ENCODE data around the gene C1QTNF1. TPM values are rescaled to one million over a fixed set of nuclear protein-coding genes. Genes with fewer than 3 reads are reported as not detected.

C1QTNF1 gene
- total RNA-seq, 1 donor = 42.1 TPM

DNA sequence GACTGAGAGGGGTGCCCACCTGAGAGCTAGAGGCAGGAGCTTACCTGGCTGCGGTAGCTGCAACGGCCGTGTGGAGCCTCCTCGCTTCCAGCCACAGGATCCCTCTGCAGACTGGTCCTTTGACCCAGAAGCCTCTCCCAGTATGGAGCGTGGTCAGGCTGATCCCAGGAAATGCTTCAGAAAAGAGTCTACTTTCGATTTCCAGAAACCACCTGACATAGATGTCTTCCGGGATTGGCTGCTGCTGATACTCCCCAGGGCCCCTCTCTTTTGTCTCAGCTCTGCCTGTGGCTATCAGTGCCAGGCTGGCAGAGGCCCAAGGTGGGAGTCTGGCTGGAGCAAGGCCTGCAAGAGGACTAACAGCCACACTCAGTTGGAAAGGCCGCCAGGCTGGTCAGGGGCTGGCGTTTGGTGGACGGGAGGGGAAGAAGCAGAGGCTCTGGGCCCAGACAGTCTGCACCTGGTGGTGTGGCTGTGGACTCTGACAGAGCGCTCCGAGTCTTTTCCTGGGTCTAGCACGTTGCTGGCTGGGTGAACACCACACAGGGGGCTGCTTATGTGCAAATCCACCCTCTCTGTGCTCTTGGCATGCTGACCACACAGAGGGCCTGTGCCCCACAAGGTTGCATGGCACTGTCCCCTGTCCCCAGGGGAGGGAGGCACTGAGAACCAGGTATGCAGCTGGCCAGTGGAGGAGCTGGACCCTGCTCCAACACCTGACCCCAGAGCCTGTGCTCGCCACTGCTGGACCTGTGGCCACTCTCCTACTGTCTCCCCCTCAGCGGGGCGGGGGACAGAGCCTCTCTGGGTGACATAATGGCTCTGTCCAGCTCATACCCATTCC is 44.0 kb upstream of the C1QTNF1 start, which contains the start of gene LGALS3BP:
LGALS3BP (minus strand) TSS at position 144 of the 844 bp plus-strand sequence. CDS start 2,732 bp downstream, outside the sequence.
- DNase-seq (ENCODE audit: low read depth) = peak; percentile 83
- TF ChIP-seq, protein P1, sequence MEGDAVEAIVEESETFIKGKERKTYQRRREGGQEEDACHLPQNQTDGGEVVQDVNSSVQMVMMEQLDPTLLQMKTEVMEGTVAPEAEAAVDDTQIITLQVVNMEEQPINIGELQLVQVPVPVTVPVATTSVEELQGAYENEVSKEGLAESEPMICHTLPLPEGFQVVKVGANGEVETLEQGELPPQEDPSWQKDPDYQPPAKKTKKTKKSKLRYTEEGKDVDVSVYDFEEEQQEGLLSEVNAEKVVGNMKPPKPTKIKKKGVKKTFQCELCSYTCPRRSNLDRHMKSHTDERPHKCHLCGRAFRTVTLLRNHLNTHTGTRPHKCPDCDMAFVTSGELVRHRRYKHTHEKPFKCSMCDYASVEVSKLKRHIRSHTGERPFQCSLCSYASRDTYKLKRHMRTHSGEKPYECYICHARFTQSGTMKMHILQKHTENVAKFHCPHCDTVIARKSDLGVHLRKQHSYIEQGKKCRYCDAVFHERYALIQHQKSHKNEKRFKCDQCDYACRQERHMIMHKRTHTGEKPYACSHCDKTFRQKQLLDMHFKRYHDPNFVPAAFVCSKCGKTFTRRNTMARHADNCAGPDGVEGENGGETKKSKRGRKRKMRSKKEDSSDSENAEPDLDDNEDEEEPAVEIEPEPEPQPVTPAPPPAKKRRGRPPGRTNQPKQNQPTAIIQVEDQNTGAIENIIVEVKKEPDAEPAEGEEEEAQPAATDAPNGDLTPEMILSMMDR (IDR thresholded peaks at IDR 0.05; ENCODE audit: insufficient read depth, low read length) = no peak
- H3K4me3 ChIP-seq (ENCODE audit: low read depth, low read length) = peak within 1 kb of the TSS; percentile 64

DNA sequence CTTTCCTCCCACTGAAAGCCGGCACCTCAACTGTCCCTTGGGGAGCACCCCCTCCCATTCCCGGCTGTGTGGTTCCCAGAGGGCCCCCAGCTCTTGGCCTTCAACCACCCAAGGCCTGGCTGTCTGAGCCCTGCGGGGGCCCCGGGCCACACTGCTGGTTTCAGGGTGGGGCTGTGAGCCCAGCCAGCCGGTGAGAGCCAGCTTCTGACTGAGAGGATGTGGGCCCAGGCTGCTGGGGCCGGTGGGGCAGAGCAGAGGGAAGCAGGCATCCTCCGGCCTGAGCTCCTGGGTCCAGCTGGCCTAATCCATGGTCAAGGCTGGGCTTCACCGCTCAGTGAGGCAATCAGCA is 43.4 kb upstream of the C1QTNF1 start:
- DNase-seq (ENCODE audit: low read depth) = no peak
- TF ChIP-seq, protein P1 (IDR thresholded peaks at IDR 0.05; ENCODE audit: insufficient read depth, low read length) = no peak
- H3K4me3 ChIP-seq (ENCODE audit: low read depth, low read length) = no peak overlapping the region

DNA sequence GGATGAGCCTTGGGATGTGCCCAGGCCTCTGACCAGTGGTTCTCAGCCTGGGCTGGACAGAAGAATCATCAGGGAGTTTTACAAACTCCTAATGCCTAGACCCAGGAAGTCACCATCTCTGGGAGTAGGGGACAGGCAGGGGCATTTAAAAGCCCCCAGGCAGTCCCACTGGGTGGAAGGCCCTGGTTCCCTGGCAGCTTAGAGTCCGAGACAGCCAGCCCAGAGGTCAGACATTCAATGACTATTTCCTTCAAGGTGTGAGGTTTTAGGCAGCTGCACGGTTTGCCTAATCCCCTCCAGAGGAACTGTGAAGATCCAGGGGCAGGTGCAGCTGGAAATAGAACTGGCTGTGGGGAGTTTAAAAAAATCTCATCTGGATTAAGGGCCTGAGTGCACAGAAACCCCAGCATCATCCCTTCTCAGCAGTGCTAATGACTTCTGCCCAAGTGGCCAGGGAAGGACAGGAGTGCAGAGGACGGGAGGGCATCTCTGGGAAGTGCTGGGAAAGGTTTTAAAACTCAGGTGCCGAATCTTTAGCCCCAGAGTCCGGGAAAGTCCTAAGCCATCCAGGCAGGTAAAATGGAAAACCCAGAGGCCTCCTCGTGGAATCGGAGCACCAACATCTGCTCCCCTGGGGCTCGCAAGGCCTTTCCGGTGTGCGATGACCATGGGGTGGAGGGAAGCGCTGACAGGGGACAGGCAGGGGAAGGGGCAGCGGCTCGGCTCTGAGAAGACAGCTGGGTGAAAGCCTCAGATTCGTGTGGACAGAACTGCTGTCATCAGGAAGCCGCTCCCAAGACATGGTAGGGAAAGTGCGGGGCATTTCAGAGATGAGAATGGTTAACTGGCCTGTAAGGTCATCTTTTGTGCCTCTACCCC is 42.7 kb upstream of the C1QTNF1 start:
- TF ChIP-seq, protein P1 (IDR thresholded peaks at IDR 0.05; ENCODE audit: insufficient read depth, low read length) = no peak
- DNase-seq (ENCODE audit: low read depth) = no peak
- H3K4me3 ChIP-seq (ENCODE audit: low read depth, low read length) = no peak overlapping the region

DNA sequence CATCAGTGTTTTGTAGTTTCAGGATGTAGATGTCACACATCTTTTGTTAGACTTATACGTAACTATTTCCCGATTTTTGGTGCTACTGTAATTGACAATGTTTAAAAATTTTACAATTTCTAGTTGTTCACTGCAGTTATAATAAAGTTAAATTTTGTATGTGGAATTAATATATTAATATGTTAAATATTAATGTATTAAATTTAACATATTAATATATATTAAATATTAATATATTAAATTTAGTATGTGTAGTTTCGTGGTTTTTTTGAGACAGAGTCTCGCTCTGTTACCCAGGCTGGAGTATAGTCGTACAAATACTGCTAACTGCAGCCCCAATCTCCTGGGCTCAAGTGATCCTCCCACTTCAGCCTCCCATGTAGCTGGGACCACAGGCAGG is 38.6 kb upstream of the C1QTNF1 start:
- TF ChIP-seq, protein P1 (IDR thresholded peaks at IDR 0.05; ENCODE audit: insufficient read depth, low read length) = no peak
- H3K4me3 ChIP-seq (ENCODE audit: low read depth, low read length) = no peak overlapping the region
- no peak for DNase-seq (ENCODE audit: low read depth)

DNA sequence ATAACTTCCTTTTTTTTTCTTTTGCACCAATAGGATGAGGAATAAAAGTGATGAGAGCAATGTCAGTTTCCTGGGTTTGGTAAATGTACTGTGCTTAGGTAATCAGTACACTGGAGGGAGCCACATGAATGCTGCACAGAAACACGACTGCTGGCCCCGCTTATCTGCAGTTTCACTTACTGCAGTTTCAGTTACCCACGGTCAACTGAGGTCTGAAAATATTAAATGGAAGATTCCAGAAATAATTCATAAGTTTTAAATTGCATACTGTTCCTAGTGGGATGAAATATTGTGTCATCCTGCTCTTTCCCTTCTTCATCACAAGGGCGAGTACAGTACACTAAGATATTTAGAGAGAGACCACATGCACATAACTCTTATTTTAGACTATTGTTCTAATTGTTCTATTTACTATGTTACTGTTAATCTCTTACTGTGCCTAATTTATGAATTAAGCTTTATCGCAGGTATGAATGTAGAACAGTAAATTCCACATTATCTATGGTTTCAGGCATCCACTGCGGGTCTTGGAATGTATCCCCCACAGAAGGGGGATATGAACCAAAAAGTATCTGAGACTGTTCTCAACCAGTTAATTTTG is 37.8 kb upstream of the C1QTNF1 start:
- peak; percentile 70 for DNase-seq (ENCODE audit: low read depth)
- TF ChIP-seq, protein P1 (IDR thresholded peaks at IDR 0.05; ENCODE audit: insufficient read depth, low read length) = peak; percentile 55

DNA sequence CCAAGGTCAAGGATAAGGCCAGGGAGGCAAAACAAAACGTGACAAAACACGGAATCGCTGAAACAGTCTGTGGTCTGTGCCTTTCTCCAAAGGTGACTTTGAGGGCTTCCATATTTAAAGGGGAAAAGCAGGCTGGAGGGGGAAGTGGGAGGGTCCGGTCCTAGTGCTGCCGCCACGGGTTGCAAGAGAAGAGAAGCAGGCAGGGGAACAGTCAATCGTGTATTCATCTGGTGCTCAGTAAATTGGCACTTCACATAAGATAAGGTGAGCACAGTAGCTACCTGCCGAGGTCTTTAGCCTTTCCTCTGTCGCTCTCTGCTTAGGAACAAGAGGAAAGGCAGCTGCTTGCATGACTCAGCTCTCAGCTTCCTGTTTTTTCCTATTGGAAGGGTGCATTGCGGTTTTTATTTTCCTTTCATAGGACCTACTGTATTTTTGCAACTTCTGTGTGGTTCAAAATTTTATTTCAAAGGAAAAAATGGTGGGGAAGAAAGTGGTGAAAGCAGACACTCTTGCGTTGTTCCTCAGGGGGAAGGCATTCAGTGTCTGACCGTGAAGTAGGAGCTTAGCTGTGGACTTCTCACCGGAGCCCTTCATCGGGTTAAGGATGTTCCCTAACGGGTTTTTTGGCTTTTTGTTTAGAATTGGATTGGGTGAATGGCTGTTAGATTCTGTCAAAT is 37.2 kb upstream of the C1QTNF1 start:
- peak overlapping the region; percentile 57 for H3K4me3 ChIP-seq (ENCODE audit: low read depth, low read length)
- peak; percentile 73 for DNase-seq (ENCODE audit: low read depth)
- TF ChIP-seq, protein P1 (IDR thresholded peaks at IDR 0.05; ENCODE audit: insufficient read depth, low read length) = no peak

More for the DNA sequence above, 37.8 kb upstream of the C1QTNF1 start:
- H3K4me3 ChIP-seq (ENCODE audit: low read depth, low read length) = peak overlapping the region; percentile 57

Data from fibroblast of the aortic adventitia (primary cell).